Right lobe of liver (tissue), 4 donors: Measurements from ENCODE around the gene GATB.

Experiments used
- CTCF ChIP-seq, 4 donors: fragments of 200-600 bp in 3 of 4; fragments of 450-650 bp in 1 of 4; IDR thresholded peaks; one replicate each; pipeline versions ENCODE4 v1.5.1 to v1.8.0; 2016 to 2022; ENCODE audit warnings: antibody characterized with exemption in 4 of 4, mild to moderate bottlenecking in 2 of 4
- POLR2A ChIP-seq: fragments of 450-650 bp; IDR thresholded peaks from one replicate; pipeline ENCODE4 v1.6.1; 2017; ENCODE audit warnings: antibody characterized with exemption, mild to moderate bottlenecking
- donor health status: DM: no; HTN: no; CAD: no.
- donor health status: DM: no; HTN: no; CAD: no.
- donor health status: DM: no; HTN: yes; CAD: no.

- TF ChIP-seq POLR2A = no peak
- TF ChIP-seq CTCF (IDR thresholded peaks at IDR 0.05) = no peak
Measured at GRCh38 chr4:151711646-151712045, 49.2 kb downstream of the GATB start.
